Measurements from ENCODE around the gene IL31RA.

IL31RA gene

GRCh38 chr5:55896238-55896637 lies 45.1 kb downstream of the IL31RA start:
- H3K4me1 ChIP-seq (ENCODE audit: control insufficient read depth, low read length) = no peaks in the 10 kb centered on the region
- H3K9me3 ChIP-seq (ENCODE audit: control insufficient read depth, insufficient read depth, low read length) = no peaks in the 10 kb centered on the region
- no peaks in the 10 kb centered on the region for H3K79me2 ChIP-seq (ENCODE audit: control insufficient read depth, low read length)
- H3F3A ChIP-seq (ENCODE audit: control insufficient read depth, insufficient read depth) = no peaks in the 10 kb centered on the region
- no peak overlapping the region for H3K27ac ChIP-seq (ENCODE audit: low read depth, low read length)
- no peaks in the 10 kb centered on the region for H4K20me1 ChIP-seq (ENCODE audit: control insufficient read depth, insufficient read depth, low read depth, low read length)
- no peaks in the 10 kb centered on the region for H3K27me3 ChIP-seq (ENCODE audit: control insufficient read depth, low read length)
- H3K36me3 ChIP-seq (ENCODE audit: control insufficient read depth, low read length) = no peaks in the 10 kb centered on the region
- TF ChIP-seq EZH2phosphoT487 (IDR thresholded peaks at IDR 0.05; ENCODE audit: borderline replicate concordance, low read length) = no peak
- TF ChIP-seq, protein P1, sequence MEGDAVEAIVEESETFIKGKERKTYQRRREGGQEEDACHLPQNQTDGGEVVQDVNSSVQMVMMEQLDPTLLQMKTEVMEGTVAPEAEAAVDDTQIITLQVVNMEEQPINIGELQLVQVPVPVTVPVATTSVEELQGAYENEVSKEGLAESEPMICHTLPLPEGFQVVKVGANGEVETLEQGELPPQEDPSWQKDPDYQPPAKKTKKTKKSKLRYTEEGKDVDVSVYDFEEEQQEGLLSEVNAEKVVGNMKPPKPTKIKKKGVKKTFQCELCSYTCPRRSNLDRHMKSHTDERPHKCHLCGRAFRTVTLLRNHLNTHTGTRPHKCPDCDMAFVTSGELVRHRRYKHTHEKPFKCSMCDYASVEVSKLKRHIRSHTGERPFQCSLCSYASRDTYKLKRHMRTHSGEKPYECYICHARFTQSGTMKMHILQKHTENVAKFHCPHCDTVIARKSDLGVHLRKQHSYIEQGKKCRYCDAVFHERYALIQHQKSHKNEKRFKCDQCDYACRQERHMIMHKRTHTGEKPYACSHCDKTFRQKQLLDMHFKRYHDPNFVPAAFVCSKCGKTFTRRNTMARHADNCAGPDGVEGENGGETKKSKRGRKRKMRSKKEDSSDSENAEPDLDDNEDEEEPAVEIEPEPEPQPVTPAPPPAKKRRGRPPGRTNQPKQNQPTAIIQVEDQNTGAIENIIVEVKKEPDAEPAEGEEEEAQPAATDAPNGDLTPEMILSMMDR (IDR thresholded peaks at IDR 0.05; ENCODE audit: low read depth, low read length, poor library complexity, severe bottlenecking) = no peak
- H3K4me2 ChIP-seq (ENCODE audit: low read length) = no peak overlapping the region
- H3K9me2 ChIP-seq (replicated peaks; ENCODE audit: control insufficient read depth, low read length) = no peaks in the 10 kb centered on the region
- H3K4me3 ChIP-seq (ENCODE audit: low read length) = no peak overlapping the region

GRCh38 chr5:55896663-55897062 lies 45.5 kb downstream of the IL31RA start:
- no peaks in the 10 kb centered on the region for H3K4me1 ChIP-seq (ENCODE audit: control insufficient read depth, low read length)
- H3K27ac ChIP-seq (ENCODE audit: low read depth, low read length) = no peak overlapping the region
- H3K4me3 ChIP-seq (ENCODE audit: low read length) = no peak overlapping the region
- H3K4me2 ChIP-seq (ENCODE audit: low read length) = no peak overlapping the region
- no peaks in the 10 kb centered on the region for H3F3A ChIP-seq (ENCODE audit: control insufficient read depth, insufficient read depth)
- TF ChIP-seq, protein P1 (IDR thresholded peaks at IDR 0.05; ENCODE audit: low read depth, low read length, poor library complexity, severe bottlenecking) = no peak
- no peak for TF ChIP-seq EZH2phosphoT487 (IDR thresholded peaks at IDR 0.05; ENCODE audit: borderline replicate concordance, low read length)
- no peaks in the 10 kb centered on the region for H3K79me2 ChIP-seq (ENCODE audit: control insufficient read depth, low read length)
- H3K9me2 ChIP-seq (replicated peaks; ENCODE audit: control insufficient read depth, low read length) = no peaks in the 10 kb centered on the region
- no peaks in the 10 kb centered on the region for H3K9me3 ChIP-seq (ENCODE audit: control insufficient read depth, insufficient read depth, low read length)
- no peaks in the 10 kb centered on the region for H4K20me1 ChIP-seq (ENCODE audit: control insufficient read depth, insufficient read depth, low read depth, low read length)
- no peaks in the 10 kb centered on the region for H3K27me3 ChIP-seq (ENCODE audit: control insufficient read depth, low read length)
- H3K36me3 ChIP-seq (ENCODE audit: control insufficient read depth, low read length) = no peaks in the 10 kb centered on the region

DNA sequence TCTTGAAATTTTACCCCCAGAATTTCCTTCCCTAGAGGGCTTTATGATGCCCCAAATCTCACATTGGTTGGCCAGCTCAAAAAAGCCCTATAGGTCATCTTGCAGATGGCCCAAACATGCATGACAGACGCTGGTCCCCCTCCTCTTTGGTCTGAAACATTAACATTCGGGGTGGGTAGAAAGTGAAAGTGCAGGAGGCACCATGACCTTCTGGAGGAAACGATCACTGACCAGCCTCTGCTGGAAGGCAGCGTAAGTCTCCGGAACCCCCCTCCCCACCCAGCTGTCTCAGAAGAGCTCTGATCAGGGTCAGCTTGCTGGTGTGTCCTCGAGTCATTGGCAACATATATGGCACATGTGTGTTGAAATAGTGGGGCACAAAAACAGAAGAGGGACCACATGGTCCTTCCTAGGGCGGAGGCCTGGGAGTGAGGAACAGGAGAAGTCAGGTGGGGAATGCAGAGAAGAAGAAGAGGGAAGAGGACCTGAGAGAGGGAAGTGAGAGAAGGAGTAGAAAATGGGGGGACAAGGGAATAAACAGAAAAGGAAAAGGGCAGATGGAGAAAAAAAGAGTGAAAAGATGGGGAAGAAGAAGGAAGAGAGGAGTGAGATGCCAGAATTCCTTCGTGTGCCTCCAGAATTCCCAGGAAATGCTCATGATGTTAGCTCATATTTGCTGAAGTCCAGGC lies 46.2 kb downstream of the IL31RA start:
- H3K9me2 ChIP-seq (replicated peaks; ENCODE audit: control insufficient read depth, low read length) = no peaks in the 10 kb centered on the region
- no peaks in the 10 kb centered on the region for H3K27me3 ChIP-seq (ENCODE audit: control insufficient read depth, low read length)
- H4K20me1 ChIP-seq (ENCODE audit: control insufficient read depth, insufficient read depth, low read depth, low read length) = no peaks in the 10 kb centered on the region
- no peak overlapping the region for H3K4me3 ChIP-seq (ENCODE audit: low read length)
- H3K79me2 ChIP-seq (ENCODE audit: control insufficient read depth, low read length) = no peaks in the 10 kb centered on the region
- no peaks in the 10 kb centered on the region for H3K9me3 ChIP-seq (ENCODE audit: control insufficient read depth, insufficient read depth, low read length)
- H3K36me3 ChIP-seq (ENCODE audit: control insufficient read depth, low read length) = no peaks in the 10 kb centered on the region
- TF ChIP-seq, protein P1 (IDR thresholded peaks at IDR 0.05; ENCODE audit: low read depth, low read length, poor library complexity, severe bottlenecking) = no peak
- no peak for TF ChIP-seq EZH2phosphoT487 (IDR thresholded peaks at IDR 0.05; ENCODE audit: borderline replicate concordance, low read length)
- no peaks in the 10 kb centered on the region for H3K4me1 ChIP-seq (ENCODE audit: control insufficient read depth, low read length)
- H3F3A ChIP-seq (ENCODE audit: control insufficient read depth, insufficient read depth) = no peaks in the 10 kb centered on the region
- H3K27ac ChIP-seq (ENCODE audit: low read depth, low read length) = no peak overlapping the region
- H3K4me2 ChIP-seq (ENCODE audit: low read length) = no peak overlapping the region
